Measurements from ENCODE around the gene GGCT.

GGCT gene

GRCh38 chr7:30447466-30447865 is 57.2 kb downstream of the GGCT start:
- TF ChIP-seq CTCF (IDR thresholded peaks at IDR 0.05; ENCODE audit: low read depth, low read length): no peak
- Histone ChIP-seq H3K9me3 (ENCODE audit: severe bottlenecking) (no peaks in the 10 kb centered on the region), H3K4me3 (ENCODE audit: low read depth, low read length) (no peak overlapping the region), H3K27ac (no peak overlapping the region), H3K27me3 (ENCODE audit: insufficient read depth, low read depth, severe bottlenecking) (no peaks in the 10 kb centered on the region), H3K36me3 (no peaks in the 10 kb centered on the region)
- no peak for DNase-seq
